ENCODE results near the gene REEP3. TPM values are rescaled to one million over a fixed set of nuclear protein-coding genes. Genes with fewer than 3 reads are reported as not detected.
"Not testable (repeated sequence)": the region's sequence is repeated elsewhere in the genome, so short reads cannot be mapped to it uniquely, and the experiment has no call there.

Gene REEP3
- total RNA-seq, 1 experiment from 2014 or later = 135 TPM

DNA sequence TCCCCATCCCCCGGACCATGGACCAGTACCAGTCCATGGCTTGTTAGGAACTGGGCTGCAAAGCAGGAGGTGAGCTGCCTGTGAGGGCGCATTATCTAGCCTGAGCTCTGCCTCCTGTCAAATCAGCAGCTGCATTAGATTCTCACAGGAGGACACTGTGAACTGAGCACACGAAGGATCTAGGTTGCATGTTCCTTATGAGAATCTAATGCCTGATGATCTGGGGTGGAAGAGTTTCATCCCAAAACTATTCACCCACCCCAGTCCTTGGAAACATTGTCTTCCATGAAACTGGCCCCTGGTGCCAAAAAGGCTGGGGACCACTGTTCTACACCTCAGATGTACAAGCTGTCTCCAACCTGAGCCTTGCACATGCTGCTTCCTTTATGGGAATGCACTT lies 31.4 kb upstream of the REEP3 start:
- DNase-seq (ENCODE audit: low read depth, low spot score) = no peak
- TF ChIP-seq, protein P1, sequence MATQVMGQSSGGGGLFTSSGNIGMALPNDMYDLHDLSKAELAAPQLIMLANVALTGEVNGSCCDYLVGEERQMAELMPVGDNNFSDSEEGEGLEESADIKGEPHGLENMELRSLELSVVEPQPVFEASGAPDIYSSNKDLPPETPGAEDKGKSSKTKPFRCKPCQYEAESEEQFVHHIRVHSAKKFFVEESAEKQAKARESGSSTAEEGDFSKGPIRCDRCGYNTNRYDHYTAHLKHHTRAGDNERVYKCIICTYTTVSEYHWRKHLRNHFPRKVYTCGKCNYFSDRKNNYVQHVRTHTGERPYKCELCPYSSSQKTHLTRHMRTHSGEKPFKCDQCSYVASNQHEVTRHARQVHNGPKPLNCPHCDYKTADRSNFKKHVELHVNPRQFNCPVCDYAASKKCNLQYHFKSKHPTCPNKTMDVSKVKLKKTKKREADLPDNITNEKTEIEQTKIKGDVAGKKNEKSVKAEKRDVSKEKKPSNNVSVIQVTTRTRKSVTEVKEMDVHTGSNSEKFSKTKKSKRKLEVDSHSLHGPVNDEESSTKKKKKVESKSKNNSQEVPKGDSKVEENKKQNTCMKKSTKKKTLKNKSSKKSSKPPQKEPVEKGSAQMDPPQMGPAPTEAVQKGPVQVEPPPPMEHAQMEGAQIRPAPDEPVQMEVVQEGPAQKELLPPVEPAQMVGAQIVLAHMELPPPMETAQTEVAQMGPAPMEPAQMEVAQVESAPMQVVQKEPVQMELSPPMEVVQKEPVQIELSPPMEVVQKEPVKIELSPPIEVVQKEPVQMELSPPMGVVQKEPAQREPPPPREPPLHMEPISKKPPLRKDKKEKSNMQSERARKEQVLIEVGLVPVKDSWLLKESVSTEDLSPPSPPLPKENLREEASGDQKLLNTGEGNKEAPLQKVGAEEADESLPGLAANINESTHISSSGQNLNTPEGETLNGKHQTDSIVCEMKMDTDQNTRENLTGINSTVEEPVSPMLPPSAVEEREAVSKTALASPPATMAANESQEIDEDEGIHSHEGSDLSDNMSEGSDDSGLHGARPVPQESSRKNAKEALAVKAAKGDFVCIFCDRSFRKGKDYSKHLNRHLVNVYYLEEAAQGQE (IDR thresholded peaks at IDR 0.05; ENCODE audit: insufficient read depth in 1 of 2, low read depth in 2 of 2, low read length in 1 of 2) = no peak
- TF ChIP-seq TCF7L2 (IDR thresholded peaks at IDR 0.05; ENCODE audit: low read depth, low read length) (no peak), POLR2AphosphoS5 (IDR thresholded peaks at IDR 0.05; ENCODE audit: low read depth, low read length) (no peak), SIN3A (IDR thresholded peaks at IDR 0.05; ENCODE audit: borderline replicate concordance, insufficient read depth, low read depth, low read length) (no peak)
- TF ChIP-seq, protein P2, sequence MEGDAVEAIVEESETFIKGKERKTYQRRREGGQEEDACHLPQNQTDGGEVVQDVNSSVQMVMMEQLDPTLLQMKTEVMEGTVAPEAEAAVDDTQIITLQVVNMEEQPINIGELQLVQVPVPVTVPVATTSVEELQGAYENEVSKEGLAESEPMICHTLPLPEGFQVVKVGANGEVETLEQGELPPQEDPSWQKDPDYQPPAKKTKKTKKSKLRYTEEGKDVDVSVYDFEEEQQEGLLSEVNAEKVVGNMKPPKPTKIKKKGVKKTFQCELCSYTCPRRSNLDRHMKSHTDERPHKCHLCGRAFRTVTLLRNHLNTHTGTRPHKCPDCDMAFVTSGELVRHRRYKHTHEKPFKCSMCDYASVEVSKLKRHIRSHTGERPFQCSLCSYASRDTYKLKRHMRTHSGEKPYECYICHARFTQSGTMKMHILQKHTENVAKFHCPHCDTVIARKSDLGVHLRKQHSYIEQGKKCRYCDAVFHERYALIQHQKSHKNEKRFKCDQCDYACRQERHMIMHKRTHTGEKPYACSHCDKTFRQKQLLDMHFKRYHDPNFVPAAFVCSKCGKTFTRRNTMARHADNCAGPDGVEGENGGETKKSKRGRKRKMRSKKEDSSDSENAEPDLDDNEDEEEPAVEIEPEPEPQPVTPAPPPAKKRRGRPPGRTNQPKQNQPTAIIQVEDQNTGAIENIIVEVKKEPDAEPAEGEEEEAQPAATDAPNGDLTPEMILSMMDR (IDR thresholded peaks at IDR 0.05) = no peak
- BruUV-seq (replicated peaks) = no TSS peak
- ChIA-PET POLR2A (interaction anchor here (0.6 kb wide), 1 partner anchor 20 kb away, joined by 3 read pairs; no protein-coding TSS in a partner anchor), CTCF (no interaction called here)
- no peak for ATAC-seq
- in situ Hi-C loops (cut with HindIII; ENCODE audit: low pct_unique_long_range_greater_than_20kb, low sequenced_read_pairs) (no loop called here), intact Hi-C loops (cut with micrococcal nuclease; ENCODE audit: unreplicated experiment) (no loop called here)
- no peaks in the 10 kb centered on the region for H3K36me3 ChIP-seq (ENCODE audit: control insufficient read depth, insufficient read depth, low read length)
- H3K27ac ChIP-seq (ENCODE audit: low read length) = no peak overlapping the region
- peaks cover 5% of the 10 kb centered on the region; the same call in 1 of the 2 replicates for H3K9me3 ChIP-seq (ENCODE audit: control insufficient read depth, insufficient read depth, low read depth, low read length)
- H3K4me3 ChIP-seq (ENCODE audit: low read depth in 2 of 2, low read length in 2 of 2) = no peak overlapping the region
- H3K4me1 ChIP-seq (ENCODE audit: control insufficient read depth, insufficient read depth, low read length) = peaks cover 18% of the 10 kb centered on the region
- no peaks in the 10 kb centered on the region for H3K27me3 ChIP-seq (ENCODE audit: control insufficient read depth, insufficient read depth, low read length)

DNA sequence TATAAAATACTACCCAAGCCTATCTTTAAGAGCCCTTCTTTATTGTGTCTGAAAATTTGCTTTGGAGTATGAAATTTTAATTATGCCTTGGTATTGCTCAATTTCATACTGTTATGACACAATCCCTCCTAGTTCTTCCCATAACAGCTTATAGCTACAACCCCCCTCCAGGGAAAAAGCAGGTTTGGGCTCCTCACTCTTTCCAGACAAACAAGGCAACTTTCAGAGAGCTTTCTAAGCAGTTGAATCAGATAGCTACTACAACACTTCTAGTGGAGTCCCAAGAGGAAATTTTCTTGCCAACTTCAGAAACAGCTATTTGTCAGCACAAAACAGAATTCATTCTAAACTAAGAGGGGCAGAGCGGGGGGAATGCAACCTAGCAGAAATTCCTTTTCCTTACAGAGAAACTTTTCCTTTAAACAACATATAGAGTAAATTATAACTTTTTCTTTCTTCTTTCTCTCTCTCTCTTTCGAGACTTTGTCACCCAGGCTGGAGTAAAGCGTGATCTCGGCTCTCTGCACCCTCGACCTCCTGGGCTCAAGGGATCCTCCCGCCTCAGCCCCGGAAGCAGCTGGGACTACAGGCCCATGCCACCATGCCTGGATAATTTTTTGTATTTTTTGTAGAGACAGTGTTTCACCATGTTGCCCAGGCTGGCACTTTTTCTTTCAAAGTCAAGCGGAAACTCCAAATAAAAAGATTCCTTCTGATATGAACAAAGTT lies 29.4 kb upstream of the REEP3 start:
- Histone ChIP-seq H3K27me3 (ENCODE audit: control insufficient read depth, insufficient read depth, low read length) (no peaks in the 10 kb centered on the region), H3K4me1 (ENCODE audit: control insufficient read depth, insufficient read depth, low read length) (peaks cover 8% of the 10 kb centered on the region), H3K4me3 (ENCODE audit: low read depth in 2 of 2, low read length in 2 of 2) (no peak overlapping the region), H3K9me3 (ENCODE audit: control insufficient read depth, insufficient read depth, low read depth, low read length) (peaks cover 5% of the 10 kb centered on the region; the same call in 1 of the 2 replicates), H3K36me3 (ENCODE audit: control insufficient read depth, insufficient read depth, low read length) (no peaks in the 10 kb centered on the region), H3K27ac (ENCODE audit: low read length) (no peak overlapping the region)
- no TSS peak for BruUV-seq (replicated peaks)
- TF ChIP-seq, protein P2 (IDR thresholded peaks at IDR 0.05) = no peak
- TF ChIP-seq, protein P1 (IDR thresholded peaks at IDR 0.05; ENCODE audit: insufficient read depth in 1 of 2, low read depth in 2 of 2, low read length in 1 of 2) = no peak
- ChIA-PET POLR2A (no interaction called here), CTCF (no interaction called here)
- intact Hi-C loops (cut with micrococcal nuclease; ENCODE audit: unreplicated experiment) = no loop called here
- in situ Hi-C loops (cut with HindIII; ENCODE audit: low pct_unique_long_range_greater_than_20kb, low sequenced_read_pairs) = no loop called here
- no peak for DNase-seq (ENCODE audit: low read depth, low spot score)
- no peak for ATAC-seq

DNA sequence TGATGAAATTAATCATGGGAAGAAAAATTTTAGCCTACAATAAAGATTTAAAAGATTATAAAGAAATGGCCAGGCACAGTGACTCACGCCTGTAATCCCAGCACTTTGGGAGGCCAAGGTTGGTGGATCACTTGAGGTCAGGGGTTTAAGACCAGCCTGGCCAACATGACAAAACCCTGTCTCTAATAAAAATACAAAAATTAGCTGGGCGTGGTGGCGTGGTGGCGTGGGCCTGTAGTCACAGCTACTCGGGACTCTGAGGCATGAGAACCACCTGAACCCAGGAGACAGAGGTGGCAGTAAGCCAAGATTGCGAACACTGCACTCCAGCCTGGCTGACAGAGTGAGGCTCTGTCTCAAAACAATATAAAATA lies 28.9 kb upstream of the REEP3 start:
- POLR2A ChIA-PET; CTCF ChIA-PET; H3K27me3 ChIP-seq (ENCODE audit: control insufficient read depth, insufficient read depth, low read length); in situ Hi-C loops (cut with HindIII; ENCODE audit: low pct_unique_long_range_greater_than_20kb, low sequenced_read_pairs); H3K9me3 ChIP-seq (ENCODE audit: control insufficient read depth, insufficient read depth, low read depth, low read length); H3K36me3 ChIP-seq (ENCODE audit: control insufficient read depth, insufficient read depth, low read length); ATAC-seq; H3K4me1 ChIP-seq (ENCODE audit: control insufficient read depth, insufficient read depth, low read length); intact Hi-C loops (cut with micrococcal nuclease; ENCODE audit: unreplicated experiment); H3K4me3 ChIP-seq (ENCODE audit: low read depth in 2 of 2, low read length in 2 of 2); DNase-seq (ENCODE audit: low read depth, low spot score); BruUV-seq (replicated peaks): not testable (repeated sequence)
- H3K27ac ChIP-seq (ENCODE audit: low read length) = peak overlapping the region; percentile 3; the same call in 1 of the 2 replicates
